Measurements from ENCODE around the gene SMIM9. TPM values are rescaled to one million over a fixed set of nuclear protein-coding genes. Genes with fewer than 3 reads are reported as not detected.
"Not testable (repeated sequence)": the region's sequence is repeated elsewhere in the genome, so short reads cannot be mapped to it uniquely, and the experiment has no call there.

SMIM9 gene
- total RNA-seq, 2 donors from 2014 or later, result not detected

DNA sequence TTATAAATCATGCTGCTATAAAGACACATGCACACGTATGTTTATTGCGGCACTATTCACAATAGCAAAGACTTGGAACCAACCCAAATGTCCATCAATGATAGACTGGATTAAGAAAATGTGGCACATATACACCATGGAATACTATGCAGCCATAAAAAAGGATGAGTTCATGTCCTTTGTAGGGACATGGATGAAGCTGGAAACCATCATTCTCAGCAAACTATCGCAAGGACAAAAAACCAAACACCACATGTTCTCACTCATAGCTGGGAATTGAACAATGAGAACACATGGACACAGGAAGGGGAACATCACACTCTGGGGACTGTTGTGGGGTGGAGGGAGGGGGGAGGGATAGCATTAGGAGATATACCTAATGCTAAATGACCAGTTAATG lies 8.9 kb downstream of the SMIM9 start:
- ATAC-seq; H3K36me3 Mint-ChIP-seq (ENCODE audit: low read depth); H3K27me3 Mint-ChIP-seq; H3K9me3 ChIP-seq (ENCODE audit: control insufficient read depth, low read length, poor library complexity, severe bottlenecking); H3K27ac Mint-ChIP-seq; H3K4me3 Mint-ChIP-seq; DNase-seq: not testable (repeated sequence)
- H3K4me1 Mint-ChIP-seq, result peaks cover 13% of the 10 kb centered on the region

- no peaks in the 10 kb centered on the region for H3K27me3 Mint-ChIP-seq
- peaks cover 8% of the 10 kb centered on the region for H3K4me1 Mint-ChIP-seq
- no peak overlapping the region for H3K4me3 Mint-ChIP-seq
- no peaks in the 10 kb centered on the region for H3K9me3 ChIP-seq (ENCODE audit: control insufficient read depth, low read length, poor library complexity, severe bottlenecking)
- no peak overlapping the region for H3K27ac Mint-ChIP-seq
- ATAC-seq, result no peak
- DNase-seq, result no peak
- no peaks in the 10 kb centered on the region for H3K36me3 Mint-ChIP-seq (ENCODE audit: low read depth)
Observed at GRCh38 chrX:154824638-154825037, 9.8 kb downstream of the SMIM9 start.

DNA sequence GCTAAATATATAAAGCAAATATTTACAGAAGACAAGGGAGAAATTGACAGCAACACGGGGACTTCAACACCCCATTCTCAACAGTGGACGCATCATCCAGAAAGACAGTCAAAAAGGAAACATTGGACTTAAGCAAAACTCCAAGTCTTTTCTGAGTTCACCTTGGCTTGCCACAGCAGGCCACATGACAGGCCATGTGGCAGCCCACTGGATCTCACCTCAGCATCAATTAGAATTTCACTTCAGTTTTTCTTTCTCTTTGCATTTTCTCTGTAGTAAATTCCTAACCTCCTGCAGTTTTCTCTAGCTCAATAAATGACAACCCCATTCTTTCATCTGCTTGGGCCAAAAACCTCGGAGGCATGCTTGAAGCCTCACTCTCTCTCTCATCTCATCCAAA lies 12.4 kb downstream of the SMIM9 start:
- Mint-ChIP-seq H3K27ac (no peak overlapping the region), H3K36me3 (ENCODE audit: low read depth) (no peaks in the 10 kb centered on the region), H3K4me1 (no peaks in the 10 kb centered on the region), H3K27me3 (no peaks in the 10 kb centered on the region), H3K4me3 (no peak overlapping the region)
- ATAC-seq (no peak), DNase-seq (no peak)
- H3K9me3 ChIP-seq (ENCODE audit: control insufficient read depth, low read length, poor library complexity, severe bottlenecking), result no peaks in the 10 kb centered on the region

DNA sequence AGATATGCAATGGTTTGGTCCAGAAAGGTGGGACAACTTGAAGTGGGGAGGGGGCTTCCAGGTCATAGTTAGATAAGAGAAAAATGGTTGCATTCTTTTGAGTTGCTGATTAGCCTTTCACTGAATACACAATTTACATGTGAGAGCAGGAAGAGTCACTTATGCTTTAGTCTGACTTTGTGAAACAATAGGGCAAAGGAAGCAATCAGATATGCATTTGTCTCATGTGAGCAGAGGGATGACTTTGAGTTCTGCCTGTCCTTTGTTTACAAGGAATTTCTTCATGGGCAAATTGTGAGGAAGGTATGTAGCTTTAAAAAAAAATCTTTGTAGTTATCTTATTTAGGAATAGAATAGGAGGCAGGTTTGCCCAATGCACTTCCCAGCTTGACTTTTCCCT lies 12.9 kb downstream of the SMIM9 start:
- no peak overlapping the region for H3K27ac Mint-ChIP-seq
- DNase-seq (no peak), ATAC-seq (no peak)
- no peaks in the 10 kb centered on the region for H3K27me3 Mint-ChIP-seq
- no peaks in the 10 kb centered on the region for H3K36me3 Mint-ChIP-seq (ENCODE audit: low read depth)
- no peak overlapping the region for H3K4me3 Mint-ChIP-seq
- no peaks in the 10 kb centered on the region for H3K4me1 Mint-ChIP-seq
- H3K9me3 ChIP-seq (ENCODE audit: control insufficient read depth, low read length, poor library complexity, severe bottlenecking), result no peaks in the 10 kb centered on the region

DNA sequence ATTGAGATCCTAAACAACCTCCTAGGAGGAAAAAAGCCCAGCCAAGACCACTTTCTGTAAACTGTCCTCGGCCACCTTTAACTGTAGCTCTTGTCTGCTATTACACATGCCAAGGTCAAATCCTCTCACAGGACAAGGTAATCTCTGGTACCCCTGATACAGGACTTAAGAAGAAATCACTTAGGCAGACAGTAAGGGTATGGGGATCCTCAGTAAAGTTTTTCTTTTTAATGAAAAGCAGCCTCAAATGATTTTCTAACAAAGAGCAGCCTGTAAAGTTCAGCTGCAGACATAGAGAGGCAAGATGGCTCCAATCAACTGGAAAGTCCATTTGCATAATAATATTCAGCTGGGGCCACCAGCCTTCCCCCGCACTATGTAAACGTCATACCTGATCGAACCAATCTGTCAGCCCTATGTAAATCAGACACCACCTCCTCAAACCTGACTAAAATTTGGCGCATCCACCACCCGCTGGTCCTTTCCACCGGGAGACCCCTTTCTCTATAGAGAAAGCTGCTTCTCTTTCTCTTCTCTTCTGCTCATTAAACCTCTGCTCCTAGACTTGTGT lies 14.6 kb downstream of the SMIM9 start:
- no peaks in the 10 kb centered on the region for H3K36me3 Mint-ChIP-seq (ENCODE audit: low read depth)
- H3K27ac Mint-ChIP-seq, result no peak overlapping the region
- ATAC-seq, result no peak
- H3K9me3 ChIP-seq (ENCODE audit: control insufficient read depth, low read length, poor library complexity, severe bottlenecking), result no peaks in the 10 kb centered on the region
- no peak for DNase-seq
- no peaks in the 10 kb centered on the region for H3K4me1 Mint-ChIP-seq
- H3K27me3 Mint-ChIP-seq, result no peaks in the 10 kb centered on the region
- H3K4me3 Mint-ChIP-seq, result no peak overlapping the region

DNA sequence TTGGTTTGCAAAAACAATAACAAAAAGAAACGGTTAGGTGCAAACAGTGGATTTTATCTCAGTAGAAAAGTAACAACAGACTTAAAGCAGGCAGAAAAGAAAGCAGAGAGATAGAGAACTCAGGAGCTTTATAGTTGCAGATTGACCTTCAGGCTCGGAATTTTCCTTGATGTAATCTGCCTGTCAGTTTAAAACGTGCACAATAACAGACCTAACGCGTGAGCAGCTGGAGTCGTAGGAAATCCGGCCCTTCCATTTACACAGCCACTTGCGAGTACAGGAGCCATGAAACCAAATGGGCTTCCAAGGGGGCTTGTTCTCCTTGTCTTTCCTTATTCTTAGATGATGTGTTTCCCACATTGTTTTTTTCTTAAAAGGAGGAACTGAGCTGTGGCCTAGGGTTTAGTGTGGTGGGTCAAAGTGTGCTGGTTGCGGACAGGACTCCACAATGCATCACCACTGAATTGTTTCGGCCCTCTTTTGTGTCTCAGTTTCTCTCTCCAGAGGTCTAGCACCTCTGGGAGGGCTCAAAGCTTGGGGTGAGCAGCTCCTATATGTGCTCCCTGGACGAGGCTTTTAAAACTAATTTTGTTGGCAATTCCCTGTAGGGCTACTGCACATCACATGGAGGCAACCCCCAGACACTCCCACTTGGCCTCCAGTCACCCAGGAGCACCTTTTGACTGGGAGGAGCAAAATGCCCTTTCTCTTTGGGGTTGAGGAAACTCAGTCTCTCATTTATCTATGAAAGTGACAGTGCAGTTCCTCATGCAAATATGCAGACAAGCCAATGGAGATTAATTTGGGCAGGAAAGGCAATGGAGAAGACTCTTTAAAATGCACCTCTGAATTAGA lies 15.3 kb downstream of the SMIM9 start:
- Mint-ChIP-seq H3K27me3 (no peaks in the 10 kb centered on the region), H3K36me3 (ENCODE audit: low read depth) (no peaks in the 10 kb centered on the region), H3K27ac (no peak overlapping the region), H3K4me3 (no peak overlapping the region), H3K4me1 (no peaks in the 10 kb centered on the region)
- no peaks in the 10 kb centered on the region for H3K9me3 ChIP-seq (ENCODE audit: control insufficient read depth, low read length, poor library complexity, severe bottlenecking)
- ATAC-seq (no peak), DNase-seq (no peak)

GRCh38 chrX:154817048-154817618 lies 17.3 kb downstream of the SMIM9 start:
- H3K27ac Mint-ChIP-seq; H3K36me3 Mint-ChIP-seq (ENCODE audit: low read depth); DNase-seq; H3K27me3 Mint-ChIP-seq; H3K9me3 ChIP-seq (ENCODE audit: control insufficient read depth, low read length, poor library complexity, severe bottlenecking); H3K4me1 Mint-ChIP-seq; H3K4me3 Mint-ChIP-seq; ATAC-seq: not testable (repeated sequence)

DNA sequence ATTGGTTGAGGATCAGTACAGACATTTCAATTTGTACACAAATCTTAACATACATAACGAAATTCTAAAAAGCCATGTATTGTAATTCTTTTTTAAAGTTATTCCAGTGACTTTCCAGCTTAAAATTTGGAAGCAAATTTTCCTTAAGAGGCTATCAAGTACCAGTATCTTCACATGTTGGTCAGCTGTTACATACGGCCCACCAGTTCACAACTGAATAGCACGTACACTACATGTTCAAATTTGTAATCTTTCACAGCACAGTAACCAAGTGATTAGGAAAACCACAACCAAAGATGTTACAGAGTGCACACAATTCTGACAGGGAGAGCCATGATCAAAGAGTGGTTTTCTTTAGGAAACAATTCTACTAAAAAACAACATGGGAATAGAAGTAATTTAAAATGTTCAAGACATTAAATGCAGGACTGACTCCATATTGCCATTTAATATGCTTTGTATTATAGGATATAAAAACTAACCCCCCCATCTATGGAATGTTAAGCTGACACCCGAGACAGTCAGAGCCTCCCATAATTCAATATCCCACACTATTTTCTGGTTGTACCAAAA lies 18.1 kb downstream of the SMIM9 start:
- DNase-seq; H3K9me3 ChIP-seq (ENCODE audit: control insufficient read depth, low read length, poor library complexity, severe bottlenecking); H3K4me3 Mint-ChIP-seq; H3K27ac Mint-ChIP-seq; H3K36me3 Mint-ChIP-seq (ENCODE audit: low read depth); H3K27me3 Mint-ChIP-seq; ATAC-seq; H3K4me1 Mint-ChIP-seq: not testable (repeated sequence)

DNA sequence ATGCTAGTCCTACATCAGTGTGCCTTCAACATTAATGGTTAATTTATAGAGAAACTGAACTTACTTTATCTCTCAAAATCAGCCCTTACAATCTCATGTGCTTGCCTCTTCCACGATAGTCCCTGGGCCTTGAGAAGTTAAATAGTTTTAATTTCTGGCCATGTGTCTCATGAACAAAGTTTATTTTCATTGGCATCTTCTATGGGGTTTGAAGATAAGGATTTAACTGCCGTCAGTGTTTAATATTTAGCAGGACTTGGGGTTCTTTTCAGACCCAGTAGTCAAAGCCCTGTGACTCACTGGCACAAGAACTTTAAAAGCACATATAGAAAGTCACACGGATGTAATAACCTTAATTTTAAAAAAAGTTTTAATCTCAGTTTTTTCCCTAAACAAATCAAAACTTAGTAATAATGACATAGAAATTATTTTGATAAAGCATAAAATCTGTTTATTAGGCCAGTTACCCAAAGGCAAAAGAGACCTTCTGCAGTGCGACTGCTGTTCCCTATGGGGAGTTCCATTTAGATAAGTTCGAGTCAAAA lies 19.1 kb downstream of the SMIM9 start:
- peaks cover 7% of the 10 kb centered on the region for H3K27me3 Mint-ChIP-seq
- no peak for ATAC-seq

DNA sequence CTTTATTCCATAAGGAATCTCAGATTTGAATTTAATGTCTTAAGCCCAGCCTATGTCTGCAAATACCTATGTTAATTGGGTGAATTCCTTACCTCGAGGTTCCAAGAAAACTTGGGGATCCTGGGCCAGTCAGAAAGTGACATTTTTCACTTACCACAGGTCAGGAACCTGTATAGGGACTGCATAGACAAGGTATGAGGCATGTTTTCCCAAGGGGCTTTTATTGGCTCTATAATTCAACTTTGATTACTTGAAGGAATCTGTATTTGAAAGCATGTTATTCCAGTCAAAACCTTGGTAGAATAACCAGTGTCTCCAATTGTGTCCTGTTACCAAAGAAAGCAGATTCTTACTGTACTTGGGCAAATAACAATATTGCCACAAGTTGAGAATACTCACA lies 20.7 kb downstream of the SMIM9 start:
- Mint-ChIP-seq H3K4me3 (no peak overlapping the region), H3K27me3 (peaks cover 7% of the 10 kb centered on the region), H3K36me3 (ENCODE audit: low read depth) (no peaks in the 10 kb centered on the region), H3K27ac (no peak overlapping the region), H3K4me1 (no peaks in the 10 kb centered on the region)
- H3K9me3 ChIP-seq (ENCODE audit: control insufficient read depth, low read length, poor library complexity, severe bottlenecking), result no peaks in the 10 kb centered on the region
- ATAC-seq (no peak), DNase-seq (no peak)

More for the DNA sequence above, 19.1 kb downstream of the SMIM9 start:
- no peak overlapping the region for H3K27ac Mint-ChIP-seq
- no peaks in the 10 kb centered on the region for H3K9me3 ChIP-seq (ENCODE audit: control insufficient read depth, low read length, poor library complexity, severe bottlenecking)
- no peaks in the 10 kb centered on the region for H3K36me3 Mint-ChIP-seq (ENCODE audit: low read depth)
- DNase-seq, result no peak
- H3K4me1 Mint-ChIP-seq, result no peaks in the 10 kb centered on the region
- no peak overlapping the region for H3K4me3 Mint-ChIP-seq

DNA sequence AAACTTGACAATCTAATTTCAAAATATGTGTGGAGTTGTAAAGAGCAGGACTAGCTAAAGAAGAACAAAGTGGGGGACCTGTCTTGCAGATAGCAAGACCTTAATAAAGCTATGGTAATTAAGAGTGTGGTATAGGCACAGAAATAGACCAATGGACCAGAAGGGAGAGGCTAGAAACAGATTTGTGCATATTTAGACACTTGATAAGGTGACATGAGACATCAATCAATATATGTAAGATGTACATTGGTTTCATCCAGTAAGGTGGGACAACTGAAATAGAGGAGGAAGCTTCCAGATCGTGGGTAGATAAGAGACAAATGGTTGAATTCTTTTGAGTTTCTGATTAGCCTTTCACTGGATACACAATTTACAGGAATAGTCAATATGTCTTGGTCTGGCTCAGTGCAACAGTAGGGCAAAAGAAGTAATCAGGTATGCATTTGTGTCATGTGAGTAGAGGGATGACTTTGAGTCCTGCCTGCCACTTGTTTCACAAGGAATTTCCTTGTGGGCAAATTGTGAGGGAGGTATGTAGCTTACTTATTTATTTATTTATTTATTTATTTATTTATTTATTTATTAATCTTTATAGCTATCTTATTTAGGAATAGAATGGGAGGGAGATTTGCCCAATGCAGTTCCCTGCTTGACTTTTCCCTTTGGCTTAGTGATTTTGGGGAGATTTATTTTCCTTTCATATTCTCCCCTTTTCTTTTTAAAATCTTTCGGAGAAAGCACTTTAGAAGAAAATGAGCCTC lies 21.9 kb downstream of the SMIM9 start:
- no peaks in the 10 kb centered on the region for H3K9me3 ChIP-seq (ENCODE audit: control insufficient read depth, low read length, poor library complexity, severe bottlenecking)
- H3K4me3 Mint-ChIP-seq, result no peak overlapping the region
- H3K27me3 Mint-ChIP-seq, result peaks cover 7% of the 10 kb centered on the region
- no peak for ATAC-seq
- no peak overlapping the region for H3K27ac Mint-ChIP-seq
- H3K4me1 Mint-ChIP-seq, result no peaks in the 10 kb centered on the region
- no peak for DNase-seq
- no peaks in the 10 kb centered on the region for H3K36me3 Mint-ChIP-seq (ENCODE audit: low read depth)

DNA sequence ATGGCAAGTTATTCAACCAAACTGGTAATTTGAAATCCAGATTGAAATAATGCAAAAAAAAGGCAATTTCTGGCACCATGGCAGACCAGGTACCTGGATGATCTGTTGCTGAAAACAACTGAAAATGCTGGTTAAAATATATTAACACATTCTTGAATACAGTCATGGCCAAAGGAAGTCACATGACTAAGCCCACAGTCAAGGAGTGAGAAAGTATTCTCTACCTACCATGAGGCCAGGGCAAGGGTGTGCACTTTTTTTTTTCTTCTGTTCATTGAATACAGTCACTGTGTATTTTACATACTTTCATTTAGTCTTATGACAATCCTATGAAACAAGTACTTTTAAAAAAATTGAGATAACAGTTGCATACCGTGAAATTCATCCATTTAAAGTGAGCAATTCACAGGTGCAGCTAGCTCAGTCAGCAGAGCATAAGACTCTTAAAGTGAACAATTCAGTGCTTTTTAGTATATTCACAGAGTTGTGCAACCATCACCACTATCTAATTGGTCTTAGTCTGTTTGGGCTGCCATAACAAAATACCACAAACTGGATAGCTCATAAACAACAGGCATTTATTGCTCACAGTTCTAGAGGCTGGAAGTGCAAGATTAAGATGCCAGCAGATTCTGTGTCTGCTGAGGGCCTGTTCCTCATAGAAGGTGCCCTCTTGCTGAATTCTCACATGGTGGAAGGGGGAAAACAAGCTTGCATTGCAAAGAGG lies 24.4 kb downstream of the SMIM9 start:
- Mint-ChIP-seq H3K27ac (no peak overlapping the region), H3K27me3 (peaks cover 7% of the 10 kb centered on the region), H3K36me3 (ENCODE audit: low read depth) (no peaks in the 10 kb centered on the region), H3K4me3 (no peak overlapping the region), H3K4me1 (no peaks in the 10 kb centered on the region)
- DNase-seq (no peak), ATAC-seq (no peak)
- no peaks in the 10 kb centered on the region for H3K9me3 ChIP-seq (ENCODE audit: control insufficient read depth, low read length, poor library complexity, severe bottlenecking)
